Measurements from ENCODE around the gene RAMP3.
"Not testable (repeated sequence)": the region's sequence is repeated elsewhere in the genome, so short reads cannot be mapped to it uniquely, and the experiment has no call there.

The RAMP3 gene

DNA sequence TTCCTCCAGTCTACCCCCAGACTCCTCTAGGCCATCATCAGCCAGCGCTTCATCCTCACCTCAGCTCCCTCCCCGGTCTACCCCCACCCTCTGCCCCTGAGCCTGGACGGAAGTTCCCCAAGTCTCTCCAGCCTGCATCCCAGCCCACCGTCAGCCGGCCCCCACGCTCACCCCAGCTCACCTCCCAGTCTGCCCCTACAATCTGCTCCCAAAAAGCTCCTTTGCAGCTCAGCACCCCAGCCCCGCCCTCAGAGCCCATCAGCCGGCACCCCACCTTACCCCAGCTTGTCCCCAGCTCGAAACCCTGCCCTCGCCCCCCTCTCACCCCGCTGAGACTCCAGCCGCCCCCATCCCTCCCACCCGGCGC lies 322 bp upstream of the RAMP3 start:
- no peak for DNase-seq (ENCODE audit: low read depth)

DNA sequence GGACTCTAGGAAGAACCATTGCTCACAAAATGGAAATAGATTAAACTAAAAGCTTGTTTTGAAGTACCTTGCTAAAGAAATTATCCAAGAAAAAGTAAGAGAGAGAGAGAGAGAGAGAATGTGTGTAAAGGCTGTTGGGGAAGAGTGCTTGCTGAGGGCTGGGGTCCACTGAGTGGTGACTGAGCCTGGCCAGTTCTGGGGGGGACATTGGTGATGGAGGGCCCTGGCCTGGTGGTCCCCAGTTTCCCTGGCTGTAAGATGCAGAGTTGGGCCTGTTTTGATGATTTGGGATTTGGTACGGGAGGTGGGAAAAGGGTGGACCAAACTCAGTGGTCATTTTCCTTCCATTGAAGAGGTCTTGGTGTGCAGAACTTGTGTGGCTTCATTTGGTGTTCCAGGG lies 880 bp downstream of the RAMP3 start:
- DNase-seq (ENCODE audit: low read depth): no peak

DNA sequence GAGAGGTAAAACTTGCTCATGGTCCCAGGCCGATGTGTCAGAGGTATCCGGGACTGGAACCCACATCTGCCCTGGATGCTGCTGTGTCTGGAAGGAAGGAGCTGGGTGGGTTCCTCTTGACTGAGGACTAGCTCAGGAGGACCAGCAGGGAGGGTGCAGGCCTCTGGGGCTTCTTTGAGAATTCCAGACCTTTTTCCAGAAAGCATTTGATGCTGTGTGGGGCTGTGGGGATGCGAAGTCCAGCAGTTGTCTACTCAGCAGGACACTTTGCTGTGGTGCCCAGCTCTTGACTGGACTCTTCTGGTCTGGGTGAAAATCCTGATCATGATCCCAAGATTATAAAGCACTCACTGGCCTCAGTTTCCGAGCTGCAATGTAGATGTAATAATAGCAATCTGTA lies 1.7 kb downstream of the RAMP3 start:
- no peak for DNase-seq (ENCODE audit: low read depth)

DNA sequence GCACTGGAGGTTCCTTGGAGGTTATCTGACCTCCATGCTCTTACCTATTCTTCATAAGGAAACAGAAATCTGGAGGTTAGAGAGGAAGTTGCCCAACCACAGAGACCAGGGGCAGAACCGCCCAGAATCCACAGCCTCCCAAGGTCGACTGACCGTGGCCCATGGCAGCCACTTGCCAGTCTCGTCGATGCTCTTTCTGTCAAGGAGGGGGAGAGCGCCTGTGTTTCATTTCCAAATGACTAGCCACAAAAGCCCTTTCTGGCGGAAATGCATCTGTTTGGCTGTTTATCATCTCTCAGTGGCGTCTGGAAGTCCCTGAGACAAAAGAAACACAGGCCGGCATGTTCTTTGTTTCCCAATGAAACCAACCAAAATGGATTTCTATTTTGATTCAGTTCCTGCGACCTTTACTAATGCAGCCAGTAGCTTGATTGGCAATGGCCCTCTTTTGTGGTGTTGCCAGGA lies 2.9 kb downstream of the RAMP3 start:
- no peak for DNase-seq (ENCODE audit: low read depth)

DNA sequence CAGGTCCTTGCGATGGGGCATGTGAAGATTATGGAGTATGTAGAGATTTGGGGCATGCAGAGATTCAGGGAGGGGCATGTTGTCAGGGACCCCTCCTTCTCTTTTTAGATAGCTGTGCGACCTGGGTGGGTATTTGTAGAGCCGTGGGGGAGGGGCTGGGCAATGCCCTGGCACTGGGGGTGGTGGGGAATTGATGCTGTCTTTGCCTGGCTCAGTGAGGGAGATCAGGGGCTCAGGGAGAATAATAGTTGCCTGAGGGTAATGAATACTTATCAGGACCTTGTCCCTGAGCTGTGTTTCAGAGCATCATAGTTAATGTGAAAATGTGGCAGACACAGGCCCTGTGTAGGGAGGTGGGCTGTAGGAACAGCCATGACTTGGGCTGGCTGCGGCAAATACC lies 3.5 kb downstream of the RAMP3 start:
- DNase-seq (ENCODE audit: low read depth): no peak

DNA sequence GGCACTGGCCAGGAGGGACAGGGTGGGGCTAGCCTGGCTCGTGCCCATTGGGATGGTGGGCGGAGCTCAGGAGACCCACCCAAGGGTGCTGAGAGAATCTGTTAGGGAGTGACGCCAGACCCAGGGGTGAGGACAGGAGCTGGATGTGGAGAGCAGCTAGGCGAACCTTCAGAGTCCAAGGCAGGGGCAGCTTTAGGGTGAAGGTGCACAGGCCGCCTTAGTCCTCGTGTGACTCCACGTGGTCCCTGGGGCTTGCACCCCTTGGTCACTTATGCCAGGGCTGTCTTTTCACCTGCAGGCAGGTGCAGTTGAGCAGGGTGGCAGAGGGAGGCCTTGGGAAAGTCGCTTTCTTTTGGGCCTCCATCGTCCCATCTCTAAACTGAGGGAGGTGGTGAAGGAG lies 4.3 kb downstream of the RAMP3 start:
- DNase-seq (ENCODE audit: low read depth): no peak

DNA sequence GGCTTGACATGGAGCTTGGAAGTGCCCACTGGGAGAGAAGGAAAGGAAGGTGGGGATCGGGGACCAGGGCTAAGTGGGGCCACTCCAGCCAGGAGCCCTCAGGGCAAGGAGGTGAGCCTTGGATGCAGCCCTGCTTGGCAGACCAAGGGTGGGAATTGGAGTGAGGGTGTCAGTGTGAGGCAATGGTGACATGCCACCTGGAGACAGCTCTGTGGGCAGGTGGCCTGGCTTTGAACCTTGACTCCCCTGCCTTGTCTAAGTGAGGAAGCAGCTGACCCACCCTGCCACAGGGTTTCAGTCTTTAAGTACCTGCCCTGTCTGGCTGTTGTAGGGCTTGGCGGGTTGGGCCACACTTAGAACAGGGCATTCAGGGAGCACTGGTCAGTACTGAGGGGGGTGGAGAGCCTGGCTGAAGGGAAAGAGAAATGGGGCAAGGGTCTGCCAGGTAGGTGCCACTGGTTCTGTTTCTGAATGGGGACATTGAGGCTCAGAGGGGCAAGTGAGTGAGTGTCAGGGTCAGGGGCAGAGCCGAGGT lies 4.8 kb downstream of the RAMP3 start:
- DNase-seq (ENCODE audit: low read depth): no peak

DNA sequence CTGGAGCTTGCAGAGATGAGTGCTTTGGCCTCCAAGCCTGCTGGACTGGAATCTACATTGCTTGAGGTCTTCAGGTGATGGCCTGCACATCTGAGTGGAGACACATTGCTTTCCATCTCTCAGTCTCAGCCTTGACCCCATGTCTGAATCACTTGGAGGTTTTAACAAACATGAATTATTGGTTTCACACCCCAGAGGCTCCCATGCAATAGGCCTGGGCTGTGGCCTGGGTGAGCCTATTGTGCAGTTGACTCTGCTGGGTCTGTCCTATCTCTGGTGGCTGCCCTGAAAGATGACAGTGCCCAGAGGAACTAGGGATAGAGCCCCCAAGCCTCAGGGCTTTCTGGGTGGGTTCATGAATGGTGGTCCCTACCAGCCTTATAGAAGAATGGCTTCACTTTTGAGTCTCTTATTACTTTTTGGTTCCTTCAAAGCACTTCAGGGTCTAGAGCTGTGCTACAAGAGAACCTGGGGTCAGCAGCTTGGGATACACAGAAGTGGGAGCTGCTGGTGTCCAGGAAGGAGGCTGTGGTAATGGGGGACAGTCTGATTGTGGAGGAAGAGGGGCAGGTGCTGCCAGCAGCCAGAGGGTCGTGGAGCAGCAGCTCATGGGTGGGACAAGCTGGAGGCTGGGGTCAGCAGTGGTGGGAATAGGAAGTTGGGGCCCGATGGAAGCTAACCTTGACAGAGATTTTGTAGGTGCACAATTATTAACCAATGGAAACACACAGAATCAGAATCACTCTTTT lies 5.5 kb downstream of the RAMP3 start:
- no peak for DNase-seq (ENCODE audit: low read depth)

DNA sequence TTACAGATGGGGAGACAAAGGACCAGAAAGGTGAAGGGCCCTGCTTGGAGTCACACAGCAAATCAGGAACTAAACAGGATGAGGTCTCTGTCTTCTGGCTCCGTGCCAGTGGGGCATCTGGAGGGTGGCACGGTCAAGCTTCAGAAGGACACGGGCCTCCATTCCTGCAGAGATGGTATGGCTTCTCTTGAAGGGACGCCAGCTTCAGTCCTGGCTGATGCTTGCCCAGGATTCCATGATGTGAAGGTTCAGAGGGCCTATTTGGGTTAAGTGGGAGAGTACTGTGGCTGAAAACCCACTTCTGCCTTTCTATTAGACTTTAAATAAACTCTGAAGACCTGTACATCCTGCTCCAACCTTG lies 6.1 kb downstream of the RAMP3 start:
- DNase-seq (ENCODE audit: low read depth): no peak

DNA sequence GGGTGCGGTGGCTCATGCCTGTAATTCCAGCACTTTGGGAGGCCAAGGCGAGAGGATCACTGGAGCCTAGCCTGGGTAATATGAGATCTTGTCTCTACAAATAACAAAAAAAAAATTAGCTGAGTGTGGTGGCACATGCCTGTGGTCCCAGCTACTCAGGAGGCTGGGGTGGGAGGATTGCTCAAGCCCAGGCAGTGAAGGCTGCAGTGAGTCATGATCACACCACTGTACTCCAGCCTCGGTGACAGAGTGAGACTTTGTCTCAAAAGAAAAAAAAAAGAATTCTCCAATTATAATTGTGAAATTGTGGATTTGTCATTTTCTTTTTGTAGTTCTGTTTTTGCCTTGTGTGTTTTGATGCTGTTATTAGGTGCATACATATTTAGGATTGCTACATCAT lies 6.7 kb downstream of the RAMP3 start:
- not testable (repeated sequence) for DNase-seq (ENCODE audit: low read depth)

DNA sequence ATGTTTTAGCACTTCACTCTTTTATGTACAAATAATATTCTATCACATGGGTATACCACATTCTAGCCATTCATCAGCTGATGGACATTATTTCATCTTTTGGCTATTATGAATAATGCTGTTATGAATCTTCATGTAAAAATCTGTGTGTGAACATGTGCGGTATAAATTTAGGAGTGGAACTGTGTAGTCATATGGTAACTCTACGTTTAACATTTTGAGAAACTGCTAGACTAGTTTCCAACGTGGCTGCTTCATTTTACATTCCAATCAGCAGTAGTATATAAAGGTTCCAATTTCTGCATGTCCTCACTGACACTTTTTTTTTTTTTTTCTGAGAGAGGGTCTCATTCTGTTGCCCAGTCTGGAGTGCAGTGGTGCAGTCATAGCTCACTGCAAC lies 8.3 kb downstream of the RAMP3 start:
- DNase-seq (ENCODE audit: low read depth): no peak

DNA sequence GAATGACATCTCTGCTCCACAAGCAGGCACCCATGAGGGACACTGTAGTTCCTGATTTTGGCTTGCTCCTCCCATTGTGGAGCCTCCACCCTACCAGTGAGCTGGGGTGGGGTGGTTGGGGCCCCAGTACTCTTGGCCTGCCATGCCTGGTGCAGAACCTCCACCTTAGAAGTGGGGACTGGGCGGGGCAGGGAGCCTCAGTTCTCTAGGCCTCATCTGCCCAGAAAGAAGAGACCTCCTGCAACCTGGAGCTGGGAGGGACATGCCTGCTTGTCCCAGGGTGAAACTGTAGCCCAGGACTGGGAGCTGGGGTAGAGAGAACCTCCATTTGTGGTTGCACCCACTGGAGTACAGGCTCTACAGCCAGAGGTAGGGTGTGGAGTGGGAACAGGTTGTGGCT lies 14.4 kb downstream of the RAMP3 start:
- no peak for DNase-seq (ENCODE audit: low read depth)

DNA sequence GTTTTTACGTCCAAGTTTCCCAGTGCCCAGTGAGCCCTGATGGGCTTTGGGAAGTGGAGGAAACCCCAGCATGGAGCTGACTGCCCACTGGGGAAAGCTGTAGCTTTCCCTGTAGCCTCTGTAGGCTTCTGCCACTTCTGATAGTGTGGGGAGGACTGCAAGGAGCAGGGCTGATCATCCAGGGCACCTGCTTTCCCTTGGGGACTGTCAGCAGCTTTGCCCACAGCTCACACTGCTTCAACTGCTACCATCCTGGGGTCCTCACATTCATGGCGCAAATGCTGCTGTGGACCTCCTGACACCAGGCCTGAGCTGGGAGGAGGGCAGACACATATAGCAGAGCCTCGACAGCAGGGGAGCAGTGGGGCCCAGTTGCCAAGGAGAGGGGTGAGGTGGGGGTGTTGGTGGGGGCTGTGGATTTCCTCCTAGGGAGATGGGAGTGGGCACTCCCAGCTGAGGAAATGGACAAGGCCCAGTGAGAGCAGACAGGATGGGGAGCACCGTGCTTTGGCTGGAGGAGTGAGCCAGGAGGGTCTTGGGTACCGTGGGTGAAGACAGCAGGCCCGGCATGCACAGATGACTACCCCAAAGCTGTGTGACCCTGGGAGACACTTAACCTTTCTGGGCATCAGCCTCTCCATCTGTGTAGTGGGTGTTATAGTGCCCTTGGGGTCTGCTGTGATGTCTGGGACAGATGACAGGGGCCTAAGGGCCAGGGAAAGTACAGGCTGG lies 16.2 kb downstream of the RAMP3 start:
- no peak for DNase-seq (ENCODE audit: low read depth)

DNA sequence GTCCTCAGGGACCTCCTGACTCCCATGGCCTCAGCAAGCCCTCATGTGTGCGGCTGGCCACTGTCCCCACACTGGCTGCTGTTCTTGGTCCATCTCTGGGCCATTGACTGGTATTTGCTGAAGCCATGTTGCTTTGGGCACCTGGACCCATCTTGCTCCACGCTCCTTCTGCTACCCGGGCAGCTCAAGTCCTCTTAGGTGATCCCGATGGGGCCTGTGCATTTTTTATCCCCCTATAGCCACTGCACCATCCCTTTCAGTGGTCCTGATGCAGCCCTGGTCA lies 16.7 kb downstream of the RAMP3 start:
- no peak for DNase-seq (ENCODE audit: low read depth)

DNA sequence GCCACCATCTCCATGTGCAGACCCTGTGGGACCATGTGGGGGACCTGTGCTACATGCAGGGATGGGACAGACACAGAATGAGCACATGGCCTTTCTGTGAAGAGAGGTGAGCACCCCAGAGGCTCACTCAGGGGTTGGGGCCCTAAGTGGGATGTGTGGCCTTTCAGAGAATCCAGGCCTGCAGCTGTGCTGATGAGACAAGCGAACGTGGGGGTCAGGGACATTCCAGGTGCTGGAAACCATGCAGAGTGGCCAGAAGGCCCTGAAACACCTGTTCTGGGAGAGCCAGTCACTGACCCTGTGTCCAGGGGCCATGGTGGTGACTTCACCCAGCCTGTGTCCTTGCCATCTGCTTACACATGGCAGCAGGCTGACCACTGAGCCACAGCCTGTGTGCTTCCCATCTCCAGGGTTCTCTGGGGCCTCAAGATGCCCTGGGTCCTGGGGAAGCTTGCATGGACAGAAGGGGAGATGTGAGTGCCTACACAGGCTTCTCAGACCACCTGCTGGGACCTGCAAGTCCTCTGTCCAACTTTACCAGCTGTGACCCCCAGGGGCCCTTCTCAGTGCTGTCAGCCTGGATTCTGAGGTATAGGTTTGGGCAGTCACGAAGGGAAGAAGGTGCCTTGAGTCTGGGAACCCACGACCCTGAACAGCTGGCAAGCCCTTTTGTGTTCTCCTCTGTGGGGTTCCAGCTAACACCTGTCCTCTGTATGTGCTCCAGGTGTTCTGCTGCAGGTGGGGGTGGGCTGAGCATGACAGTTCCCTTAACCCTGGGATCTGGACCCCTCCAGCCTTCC lies 17.6 kb downstream of the RAMP3 start:
- no peak for DNase-seq (ENCODE audit: low read depth)

DNA sequence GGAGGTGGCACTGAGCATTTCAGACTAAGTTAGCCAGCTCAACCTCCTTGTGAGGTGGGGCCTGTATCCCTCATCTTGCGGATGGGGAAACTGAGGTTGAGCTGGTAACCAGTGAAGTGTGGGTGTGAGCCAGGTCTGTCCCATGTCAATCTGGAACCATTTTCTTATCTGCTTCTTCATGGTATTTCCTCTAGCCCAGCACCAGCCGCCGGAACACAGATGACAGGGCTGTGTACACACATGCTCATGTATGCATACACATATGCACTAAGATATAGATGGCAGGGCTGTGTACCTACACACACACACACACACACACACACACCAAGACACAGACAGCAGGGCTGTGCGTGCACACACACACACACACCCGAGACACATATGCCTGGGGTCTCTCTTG lies 18.5 kb downstream of the RAMP3 start:
- no peak for DNase-seq (ENCODE audit: low read depth)

DNA sequence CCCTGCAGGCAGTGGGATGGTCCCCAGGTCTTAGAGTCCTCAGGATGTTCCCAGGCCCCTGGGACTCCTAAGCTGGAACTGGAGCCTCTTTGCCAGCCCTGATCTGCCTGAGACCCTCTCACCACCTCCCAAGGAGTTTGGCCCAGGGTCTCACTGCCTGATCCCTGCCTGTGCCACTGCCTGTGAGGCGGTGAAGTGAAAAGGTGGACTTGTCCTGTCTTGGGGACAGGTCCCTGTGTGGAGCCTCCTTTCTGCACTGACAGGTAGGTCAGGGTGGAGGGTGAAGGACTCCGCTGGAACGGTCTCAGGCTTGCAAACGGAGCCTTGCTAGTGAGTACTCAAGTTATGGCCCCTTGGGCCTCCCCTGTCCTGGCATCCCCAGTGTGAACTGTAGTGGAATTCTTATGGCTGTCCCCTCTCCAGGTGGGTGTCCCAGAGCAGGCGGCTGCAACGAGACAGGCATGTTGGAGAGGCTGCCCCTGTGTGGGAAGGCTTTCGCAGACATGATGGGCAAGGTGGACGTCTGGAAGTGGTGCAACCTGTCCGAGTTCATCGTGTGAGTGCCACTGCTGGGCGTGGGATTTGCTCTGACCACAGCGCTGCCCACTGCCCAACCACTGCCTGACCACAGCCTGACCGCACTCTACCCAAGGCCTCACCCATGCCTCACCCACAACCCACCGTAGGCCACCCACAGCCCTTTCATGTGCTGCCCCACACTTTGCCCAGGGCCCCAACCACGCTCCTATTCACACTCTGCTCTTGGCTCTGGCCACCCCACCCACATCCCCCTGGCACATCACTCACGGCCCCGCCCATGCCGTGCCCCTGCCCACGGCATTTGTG lies 19.5 kb downstream of the RAMP3 start:
- DNase-seq (ENCODE audit: low read depth): no peak

DNA sequence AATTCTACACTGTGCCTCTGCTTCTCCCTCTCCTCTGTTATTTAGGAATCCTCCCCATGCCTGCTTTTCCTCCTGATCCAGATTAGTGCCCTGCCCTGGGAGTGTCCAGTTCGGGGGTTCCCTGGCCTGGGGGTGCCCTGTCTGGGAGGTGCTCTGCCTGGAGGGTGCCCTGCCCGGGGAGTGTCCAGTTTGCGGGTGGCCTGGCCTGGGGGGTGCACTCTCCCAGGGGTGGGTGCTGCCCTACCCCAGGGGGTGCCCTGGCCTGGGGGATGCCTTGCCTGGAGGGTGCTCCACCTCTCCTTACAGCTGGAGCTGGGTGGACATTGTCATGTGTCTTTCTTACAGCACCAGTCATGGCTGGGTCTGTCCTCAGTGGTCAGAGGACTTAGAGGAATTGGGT lies 20.2 kb downstream of the RAMP3 start:
- DNase-seq (ENCODE audit: low read depth): no peak

DNA sequence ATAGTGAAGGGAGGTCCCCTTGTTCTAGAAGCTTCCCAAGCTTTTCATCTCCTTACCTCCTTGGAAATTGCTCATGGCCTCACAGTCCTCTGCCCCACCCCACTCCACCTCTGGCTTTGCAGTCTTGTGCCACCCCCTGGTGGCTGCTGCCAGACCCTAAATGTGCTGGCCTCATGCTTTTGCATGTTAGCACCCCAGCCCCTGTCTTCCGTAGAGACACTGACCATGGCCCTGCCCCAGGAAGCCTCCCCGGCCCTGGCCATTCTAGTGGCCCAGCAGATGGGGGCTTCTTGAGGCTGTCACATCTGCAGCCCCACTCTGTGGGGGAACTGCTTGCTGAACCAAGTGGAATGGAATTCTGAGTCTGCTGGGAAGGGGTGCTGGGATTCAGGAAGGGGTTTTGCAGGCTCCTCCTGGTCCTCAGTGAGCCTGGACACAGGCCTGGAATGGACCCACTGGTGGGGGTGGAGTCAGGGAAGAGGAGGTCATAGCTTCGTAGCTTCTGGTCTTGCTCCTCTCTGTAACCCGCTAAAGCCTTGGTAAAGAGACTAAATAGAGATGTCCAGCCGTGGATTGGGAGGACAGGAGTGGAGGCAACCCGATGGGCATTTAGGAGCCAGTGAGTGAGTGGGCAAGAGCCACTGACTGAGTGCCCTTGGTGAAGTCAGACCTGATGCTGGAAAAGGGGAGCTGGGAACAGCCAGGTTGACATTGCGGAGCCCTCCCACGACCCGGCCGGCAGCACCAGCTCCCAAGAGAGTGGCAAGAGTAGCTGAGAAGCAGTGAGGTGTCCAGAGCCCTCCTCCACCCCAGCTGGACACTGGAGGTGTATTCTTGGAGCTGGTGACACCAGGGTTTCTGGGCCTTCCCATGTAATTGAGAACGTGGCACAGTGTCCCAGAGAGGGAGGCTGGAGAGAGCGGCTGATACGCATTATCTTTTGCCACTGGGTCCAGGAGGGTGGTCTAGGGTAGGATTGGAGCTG lies 20.9 kb downstream of the RAMP3 start:
- DNase-seq (ENCODE audit: low read depth): no peak

DNA sequence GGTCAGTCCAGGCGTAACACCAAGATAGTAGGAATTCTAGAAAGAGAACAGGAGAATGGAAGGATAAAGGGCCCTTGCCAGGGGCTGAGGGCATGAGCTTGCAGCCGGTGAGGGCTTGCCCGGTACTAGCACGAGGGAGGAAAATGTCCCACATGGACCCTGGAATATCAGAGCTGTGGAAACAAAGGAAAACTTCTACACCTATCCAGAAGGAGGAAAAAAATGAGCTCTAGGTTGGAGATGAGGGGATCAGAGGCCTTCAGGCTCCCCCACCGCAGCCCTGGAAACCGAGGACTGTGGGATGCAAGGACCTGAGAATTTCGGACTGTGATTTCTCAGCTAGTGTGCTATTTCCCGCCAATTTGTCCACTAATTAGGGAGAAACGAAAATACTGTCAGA lies 22.1 kb downstream of the RAMP3 start:
- no peak for DNase-seq (ENCODE audit: low read depth)

Measured in fibroblast of gingiva (primary cell).